ENCODE results near the gene GOSR1.
A peak's percentile ranks its signal among the peaks of the same experiment; 100 is the strongest.

The GOSR1 gene

DNA sequence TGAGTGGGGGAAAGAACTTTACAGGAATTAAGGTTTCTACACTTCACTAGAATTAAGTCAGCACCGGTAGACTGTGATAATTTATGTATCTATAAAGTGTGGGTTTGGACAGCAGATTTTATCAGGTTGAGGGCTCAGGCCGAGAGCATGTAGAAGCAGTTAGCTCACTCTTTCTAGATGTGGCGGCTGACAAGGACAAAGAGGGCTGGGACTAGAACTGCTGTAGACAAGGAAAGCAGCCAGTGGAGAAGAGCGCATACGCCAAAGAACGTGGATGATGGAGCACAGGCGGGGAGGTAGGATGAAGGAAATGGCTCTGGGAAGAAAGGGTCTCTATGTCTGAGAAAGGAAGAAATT is 504 bp upstream of the GOSR1 start:
- TF ChIP-seq, protein P1, sequence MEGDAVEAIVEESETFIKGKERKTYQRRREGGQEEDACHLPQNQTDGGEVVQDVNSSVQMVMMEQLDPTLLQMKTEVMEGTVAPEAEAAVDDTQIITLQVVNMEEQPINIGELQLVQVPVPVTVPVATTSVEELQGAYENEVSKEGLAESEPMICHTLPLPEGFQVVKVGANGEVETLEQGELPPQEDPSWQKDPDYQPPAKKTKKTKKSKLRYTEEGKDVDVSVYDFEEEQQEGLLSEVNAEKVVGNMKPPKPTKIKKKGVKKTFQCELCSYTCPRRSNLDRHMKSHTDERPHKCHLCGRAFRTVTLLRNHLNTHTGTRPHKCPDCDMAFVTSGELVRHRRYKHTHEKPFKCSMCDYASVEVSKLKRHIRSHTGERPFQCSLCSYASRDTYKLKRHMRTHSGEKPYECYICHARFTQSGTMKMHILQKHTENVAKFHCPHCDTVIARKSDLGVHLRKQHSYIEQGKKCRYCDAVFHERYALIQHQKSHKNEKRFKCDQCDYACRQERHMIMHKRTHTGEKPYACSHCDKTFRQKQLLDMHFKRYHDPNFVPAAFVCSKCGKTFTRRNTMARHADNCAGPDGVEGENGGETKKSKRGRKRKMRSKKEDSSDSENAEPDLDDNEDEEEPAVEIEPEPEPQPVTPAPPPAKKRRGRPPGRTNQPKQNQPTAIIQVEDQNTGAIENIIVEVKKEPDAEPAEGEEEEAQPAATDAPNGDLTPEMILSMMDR (IDR thresholded peaks at IDR 0.05; ENCODE audit: extremely low read depth, missing control alignments), result no peak
- DNase-seq (ENCODE audit: low spot score), result peak; percentile 8

DNA sequence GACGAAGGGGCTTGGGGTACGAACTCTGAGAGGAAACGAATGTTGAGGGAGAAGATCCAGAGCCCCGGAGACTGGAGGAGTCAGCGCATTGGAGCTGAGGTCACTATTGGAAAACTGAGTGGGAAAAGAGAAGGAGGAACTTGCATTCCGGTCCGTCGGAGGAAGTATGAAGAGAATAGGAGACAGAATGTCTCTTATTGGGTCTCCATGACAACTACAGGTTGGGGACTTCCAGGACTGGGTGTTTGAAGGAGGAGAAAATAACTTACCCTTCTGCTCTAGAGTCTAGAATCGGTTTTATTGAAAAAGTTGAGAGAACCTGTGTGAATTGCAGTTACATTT is 537 bp downstream of the GOSR1 start:
- TF ChIP-seq, protein P1 (IDR thresholded peaks at IDR 0.05; ENCODE audit: extremely low read depth, missing control alignments), result no peak
- DNase-seq (ENCODE audit: low spot score), result peak; percentile 30

DNA sequence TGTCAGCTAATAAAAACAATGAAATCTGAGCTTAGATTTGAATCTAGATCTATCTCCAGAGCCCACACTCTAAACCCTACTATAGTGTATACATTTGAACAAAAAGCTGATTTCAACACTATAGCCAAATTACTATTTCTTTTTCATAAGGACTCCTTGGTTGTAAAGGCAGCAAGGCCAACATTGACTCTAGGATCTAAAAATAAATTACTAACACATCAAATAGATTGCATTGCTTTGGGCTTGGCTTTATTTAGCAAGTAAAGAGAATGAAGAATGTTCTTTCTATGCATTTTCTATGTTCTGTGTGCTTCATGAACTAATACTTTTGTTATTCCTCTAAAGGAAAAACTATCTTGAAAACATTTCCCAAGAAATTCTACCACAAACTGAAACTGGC is 5.3 kb downstream of the GOSR1 start:
- TF ChIP-seq, protein P1 (IDR thresholded peaks at IDR 0.05; ENCODE audit: extremely low read depth, missing control alignments), result no peak
- DNase-seq (ENCODE audit: low spot score), result no peak

DNA sequence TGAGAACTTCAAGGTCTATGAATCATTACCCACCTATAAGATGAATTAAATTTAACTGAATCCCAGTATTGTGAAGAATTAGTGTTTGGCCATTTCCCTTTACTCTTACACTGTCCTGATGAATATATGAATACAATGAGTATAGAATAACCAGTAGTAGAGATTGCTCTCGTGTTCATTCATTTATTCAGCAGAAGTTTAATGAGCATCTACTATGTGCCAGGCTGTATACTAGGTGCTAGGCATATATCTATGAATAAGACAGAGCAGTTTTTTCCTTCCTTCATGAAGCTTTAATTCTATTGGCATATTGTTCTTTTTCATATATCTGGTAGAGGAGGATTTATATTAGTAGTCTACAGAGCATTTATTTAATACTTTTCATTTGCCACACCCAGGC is 6.0 kb downstream of the GOSR1 start:
- TF ChIP-seq, protein P1 (IDR thresholded peaks at IDR 0.05; ENCODE audit: extremely low read depth, missing control alignments), result no peak
- DNase-seq (ENCODE audit: low spot score), result no peak

DNA sequence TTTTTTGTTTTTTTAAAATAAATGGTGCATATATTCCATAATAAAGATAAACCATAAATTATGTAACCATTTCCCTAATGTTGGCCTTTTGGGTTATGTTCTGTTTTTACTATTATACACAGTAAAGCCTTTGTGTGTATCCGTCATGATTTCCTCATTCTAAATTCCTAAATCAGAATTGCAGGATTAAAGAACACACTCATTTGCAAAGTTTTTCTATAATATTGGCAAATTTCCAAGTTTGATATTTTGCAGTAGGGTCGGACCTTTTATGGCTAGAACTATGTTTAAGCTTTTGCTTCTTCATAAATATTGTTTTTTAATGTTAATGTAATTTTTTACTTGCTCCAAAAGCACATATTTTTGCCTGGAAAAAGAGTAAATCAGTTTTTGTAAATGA is 16.6 kb downstream of the GOSR1 start:
- TF ChIP-seq, protein P1 (IDR thresholded peaks at IDR 0.05; ENCODE audit: extremely low read depth, missing control alignments), result no peak
- DNase-seq (ENCODE audit: low spot score), result no peak

DNA sequence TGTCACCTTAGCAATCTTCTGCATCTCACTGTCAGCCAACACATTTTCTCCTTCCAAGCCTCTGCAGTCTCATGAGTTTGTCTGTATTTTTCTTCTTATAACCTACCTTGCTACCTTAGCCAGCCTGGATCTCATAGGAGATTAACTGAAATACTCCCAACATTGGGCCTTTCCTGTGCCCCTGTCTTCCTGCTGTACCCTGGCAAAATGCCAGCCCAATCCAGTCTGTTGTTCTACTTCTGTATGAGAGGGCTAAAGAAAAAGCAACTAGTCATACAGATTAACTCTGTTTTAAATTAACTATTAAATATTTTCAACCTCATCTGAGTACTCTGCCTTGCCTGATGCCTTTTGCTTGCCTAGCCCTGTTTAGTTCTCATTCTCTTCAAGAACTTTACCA is 18.4 kb downstream of the GOSR1 start:
- DNase-seq (ENCODE audit: low spot score), result no peak

DNA sequence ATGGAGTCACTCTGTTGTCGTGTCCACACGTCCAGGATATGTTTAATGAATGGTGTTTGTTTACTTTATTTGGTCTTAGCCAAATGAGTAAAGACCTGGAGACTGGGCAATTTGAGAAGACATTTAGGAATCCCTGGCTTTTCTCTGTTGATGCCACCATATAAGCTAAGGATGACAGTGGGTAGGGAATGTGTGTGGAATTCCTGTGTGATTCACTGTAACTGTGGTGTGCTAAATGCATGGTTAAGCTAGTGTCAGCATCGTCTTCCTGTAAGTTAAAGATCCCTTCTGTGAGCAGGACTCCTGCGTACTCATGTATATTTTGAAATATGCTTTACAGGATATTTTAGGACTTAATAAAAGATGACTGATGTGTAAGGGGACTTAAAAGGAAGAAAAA is 26.4 kb downstream of the GOSR1 start:
- TF ChIP-seq, protein P1 (IDR thresholded peaks at IDR 0.05; ENCODE audit: extremely low read depth, missing control alignments), result no peak

More for the DNA sequence above, 18.4 kb downstream of the GOSR1 start:
- TF ChIP-seq, protein P1 (IDR thresholded peaks at IDR 0.05; ENCODE audit: extremely low read depth, missing control alignments), result no peak

More for the DNA sequence above, 26.4 kb downstream of the GOSR1 start:
- no peak for DNase-seq (ENCODE audit: low spot score)
